ENCODE data around the gene RNU1-2. TPM values are rescaled to one million over a fixed set of nuclear protein-coding genes. Genes with fewer than 3 reads are reported as not detected.
"Not testable (repeated sequence)": the region's sequence is repeated elsewhere in the genome, so short reads cannot be mapped to it uniquely, and the experiment has no call there.

RNU1-2 gene
- total and polyA plus RNA-seq, 2 of the 8 experiments (the other 6 are each of a cell fraction or from before 2014, with no cell fraction given): 145 to 1,303 TPM

GRCh38 chr1:16900751-16901150 is 5.0 kb downstream of the RNU1-2 start (continued):
- no peak for TF ChIP-seq YY1 (IDR thresholded peaks at IDR 0.05; ENCODE audit: low read depth, low read length)
- TF ChIP-seq SUZ12 (IDR thresholded peaks at IDR 0.05; ENCODE audit: low read length): no peak
- no peak for TF ChIP-seq SP1 (IDR thresholded peaks at IDR 0.05; ENCODE audit: low read depth, low read length)
- TF ChIP-seq RNF2 (IDR thresholded peaks at IDR 0.05; ENCODE audit: borderline replicate concordance, low read depth, low read length, missing control alignments, poor library complexity, severe bottlenecking): no peak
- TF ChIP-seq ATF3 (IDR thresholded peaks at IDR 0.05; ENCODE audit: insufficient read depth, low read depth, low read length): no peak
- TF ChIP-seq ASH2L (IDR thresholded peaks at IDR 0.05; ENCODE audit: low read length): no peak

GRCh38 chr1:16901371-16901770 is 5.6 kb downstream of the RNU1-2 start:
- H3K4ac ChIP-seq (replicated peaks; ENCODE audit: insufficient read length, low read depth, low read length); H3K36me3 ChIP-seq (ENCODE audit: control insufficient read depth in 2 of 4, insufficient read depth in 4 of 4, low read length in 3 of 4); DNase-seq (ENCODE audit: low read depth in 1 of 2, low spot score in 2 of 2); H2AFZ ChIP-seq (ENCODE audit: low read length); H4K91ac ChIP-seq (replicated peaks; ENCODE audit: insufficient read length, low read length); H3K4me3 ChIP-seq (ENCODE audit: extremely low read depth in 1 of 4, insufficient read depth in 2 of 4, low read depth in 3 of 4, low read length in 4 of 4); H3K79me2 ChIP-seq (ENCODE audit: control insufficient read depth in 1 of 2, insufficient read depth in 2 of 2, low read length in 2 of 2); H3K23me2 ChIP-seq (ENCODE audit: low read depth, low read length); H3K27me3 ChIP-seq (replicated peaks in 1 of 4; ENCODE audit: control insufficient read depth in 3 of 4, extremely low read depth in 1 of 4, insufficient read depth in 3 of 4, low read length in 3 of 4); H2BK12ac ChIP-seq (ENCODE audit: low read depth, low read length); H3K27ac ChIP-seq (ENCODE audit: low read depth, low read length); H3K4me2 ChIP-seq (ENCODE audit: insufficient read depth in 1 of 2, low read depth in 2 of 2, low read length in 2 of 2); H4K5ac ChIP-seq (ENCODE audit: insufficient read length, low read depth, low read length); H3K79me1 ChIP-seq (ENCODE audit: low read depth, low read length); H3K18ac ChIP-seq (ENCODE audit: extremely low read depth, low read length); H2BK5ac ChIP-seq (ENCODE audit: low read depth, low read length); H3K9me3 ChIP-seq (ENCODE audit: insufficient read depth in 2 of 2, low read depth in 1 of 2, low read length in 1 of 2); H2BK20ac ChIP-seq (ENCODE audit: low read length); H2AK5ac ChIP-seq (ENCODE audit: low read depth, low read length); FAIRE-seq; H3K4me1 ChIP-seq (replicated peaks in 1 of 4; ENCODE audit: control insufficient read depth in 3 of 4, insufficient read depth in 4 of 4, low read length in 3 of 4); H3K23ac ChIP-seq (ENCODE audit: insufficient read length); H2BK15ac ChIP-seq (ENCODE audit: low read length); H3K56ac ChIP-seq (replicated peaks; ENCODE audit: insufficient read length, low read depth, low read length); H4K20me1 ChIP-seq (replicated peaks in 1 of 2; ENCODE audit: control insufficient read depth in 1 of 2, insufficient read depth in 2 of 2, low read length in 2 of 2); H3K14ac ChIP-seq (ENCODE audit: insufficient read length); H2BK120ac ChIP-seq (replicated peaks; ENCODE audit: low read depth, low read length); H3K9ac ChIP-seq (replicated peaks in 1 of 4; ENCODE audit: extremely low read depth in 1 of 4, low read depth in 3 of 4, low read length in 3 of 4); H4K8ac ChIP-seq (ENCODE audit: extremely low read depth, insufficient read depth, low read length): not testable (repeated sequence)
- 75% methylated on average over 2 of the region's 2 CpGs; no CpG with 5 or more reads in 1 of the 2 experiments for WGBS, 2 experiments (ENCODE audit: extremely low coverage in 1 of 2, insufficient coverage in 1 of 2, insufficient read length in 1 of 2, insufficient replicate concordance in 2 of 2, low coverage in 1 of 2, low lambda C conversion rate in 2 of 2, missing lambda C conversion rate in 1 of 2)
- POLR2A ChIA-PET (ENCODE audit: partially characterized antibody): interaction anchor here (1.1 kb wide), 1 partner anchor 20 kb away, joined by 3 read pairs; the partner anchor contains the start of gene CROCC
- CTCF ChIA-PET (ENCODE audit: partially characterized antibody): interaction anchor here (1.0 kb wide), 1 partner anchor 18 kb away, joined by 4 read pairs; no protein-coding TSS in a partner anchor

All from H1 (cell line).